K562 (cell line): ENCODE measurements around the gene HSDL2. TPM values are rescaled to one million over a fixed set of nuclear protein-coding genes. Genes with fewer than 3 reads are reported as not detected.
A peak's percentile ranks its signal among the peaks of the same experiment; 100 is the strongest.

Experiments
- ATAC-seq: fragments of 200-7000 bp; cut with Tn5 transposase; 3 replicates; pipeline ENCODE4 v1.9.1; 2020; ENCODE audit warnings: moderate library complexity
- BruUV-seq: library from RNA; stranded (reverse); fragments of 400-500 nt; replicated peaks from 2 replicates; lab custom pipeline; 2021; lab: Mats Ljungman, UMichigan
- CTCF ChIA-PET: fragments of 300-600 bp; formaldehyde crosslinking; extraction: SDS; loops from one replicate; lab custom pipeline; 2021; ENCODE audit warnings: low intra/inter-chr PET ratio; lab: Yijun Ruan, JAX
- POLR2A ChIA-PET: fragments of 300-600, 350-650 bp; sonication (Branson Sonifier 250); formaldehyde crosslinking; extraction: SDS; loops from one replicate; lab custom pipeline; 2021; ENCODE audit warnings: antibody characterized with exemption, inconsistent platforms; lab: Yijun Ruan, JAX
- DNase-seq, 4 experiments: peaks; one replicate each; pipeline versions ENCODE4 v3.0.0 to v3.0.0-alpha.2; 2011 to 2018; ENCODE audit warnings: low spot score in 3 of 4, mixed read lengths in 3 of 4; ENCODE audit errors: extremely low read depth in 1 of 4
- FAIRE-seq: peaks from 2 replicates; lab custom pipeline; 2011; peaks lifted over from hg19 to GRCh38; lab: Jason Lieb, UNC
- H2AFZ ChIP-seq: 2 replicates; pipeline ENCODE4 v1.6.0; 2011; ENCODE audit warnings: low read depth, low read length, control low read depth, inconsistent platforms
- H3K27ac ChIP-seq: fragments of 200-600 bp; 3 replicates; pipeline ENCODE4 v1.8.0; 2011; ENCODE audit warnings: low read depth, mild to moderate bottlenecking, control low read depth, inconsistent platforms, low read length, moderate library complexity, mixed read lengths; ENCODE audit errors: extremely low read depth
- H3K27me3 ChIP-seq, 2 experiments: fragments of 300-600 bp in 1 of 2; 2 replicates in 1 of 2; 3 replicates in 1 of 2; pipeline versions ENCODE4 v1.6.0 to v1.8.0; 2011; ENCODE audit warnings: inconsistent platforms in 2 of 2, low read length in 2 of 2, mild to moderate bottlenecking in 1 of 2, mixed read lengths in 1 of 2, moderate library complexity in 1 of 2; ENCODE audit not compliant: control insufficient read depth in 2 of 2, insufficient read depth in 2 of 2
- H3K36me3 ChIP-seq: fragments of 300-600 bp; 3 replicates; pipeline ENCODE4 v1.8.0; 2011; ENCODE audit warnings: mild to moderate bottlenecking, low read length, inconsistent platforms; ENCODE audit not compliant: control insufficient read depth, insufficient read depth
- H3K4me1 ChIP-seq, 2 experiments: fragments of 200-600 bp in 1 of 2; replicated peaks in 1 of 2; 2 replicates in 1 of 2; 3 replicates in 1 of 2; pipeline versions ENCODE4 v1.5.1 to v1.8.0; 2011; ENCODE audit warnings: inconsistent platforms in 2 of 2, low read length in 2 of 2, mild to moderate bottlenecking in 1 of 2, mixed read lengths in 1 of 2, moderate library complexity in 1 of 2; ENCODE audit not compliant: control insufficient read depth in 2 of 2, insufficient read depth in 2 of 2
- H3K4me2 ChIP-seq: 2 replicates; pipeline ENCODE4 v1.6.1; 2011; ENCODE audit warnings: low read length, control low read depth, inconsistent platforms, mixed read lengths; ENCODE audit not compliant: insufficient read depth
- H3K4me3 ChIP-seq: fragments of 200-600 bp; sonication (generic), shearing (Covaris generic); 2 replicates; pipeline ENCODE4 v1.5.1; 2016; ENCODE audit warnings: control low read depth, inconsistent platforms
- H3K79me2 ChIP-seq: fragments of 200-600 bp; 3 replicates; pipeline ENCODE4 v1.8.0; 2011; ENCODE audit warnings: low read length, inconsistent platforms; ENCODE audit not compliant: control insufficient read depth, insufficient read depth
- H3K9ac ChIP-seq, 2 experiments: 2 replicates each; pipeline versions ENCODE4 v1.6.0 to v1.6.1; 2011; ENCODE audit warnings: low read depth in 2 of 2, low read length in 2 of 2, control low read depth in 1 of 2, inconsistent platforms in 1 of 2, mild to moderate bottlenecking in 1 of 2, mixed read lengths in 1 of 2; ENCODE audit not compliant: insufficient read depth in 1 of 2
- H3K9me1 ChIP-seq: one replicate; pipeline ENCODE4 v1.6.0; 2011; ENCODE audit warnings: inconsistent platforms, mild to moderate bottlenecking, low read length, moderate library complexity; ENCODE audit not compliant: control insufficient read depth, insufficient read depth
- H3K9me3 ChIP-seq: replicated peaks from 2 replicates; pipeline ENCODE4 v1.5.1; 2011; ENCODE audit warnings: low read depth, low read length, inconsistent platforms; ENCODE audit not compliant: control insufficient read depth, insufficient read depth
- H4K20me1 ChIP-seq: replicated peaks from 2 replicates; pipeline ENCODE4 v1.6.1; 2011; ENCODE audit warnings: low read length, inconsistent platforms, mixed read lengths; ENCODE audit not compliant: control insufficient read depth, insufficient read depth
- CEBPB ChIP-seq: fragments of 450-650 bp; IDR thresholded peaks from 2 replicates; pipeline ENCODE4 v1.6.1; 2016; ENCODE audit warnings: missing genetic modification characterization, missing compliant biosample characterization
- CEBPG ChIP-seq, 3 experiments: fragments of 200-800 bp in 1 of 3; sonication (Bioruptor generic) in 1 of 3; sonication (generic) in 1 of 3; formaldehyde crosslinking in 1 of 3; IDR thresholded peaks in 2 of 3; conservative IDR thresholded peaks in 1 of 3; 2 replicates each; pipeline versions ENCODE4 v1.6.1 to v1.8.0; 2016 to 2022; ENCODE audit warnings: missing compliant biosample characterization in 2 of 3, missing genetic modification characterization in 2 of 3, mild to moderate bottlenecking in 1 of 3, missing genetic modification reagents in 1 of 3
- CREM ChIP-seq: IDR thresholded peaks from 2 replicates; pipeline ENCODE4 v1.6.1; 2014; ENCODE audit warnings: antibody characterized with exemption, low read depth
- HMGN3 ChIP-seq: IDR thresholded peaks from 2 replicates; pipeline ENCODE4 v1.6.1; 2011; ENCODE audit warnings: borderline replicate concordance, low read depth, mild to moderate bottlenecking, mixed read lengths, low read length; ENCODE audit not compliant: insufficient read length; ENCODE audit errors: extremely low read depth
- NFIC ChIP-seq: fragments of 450-650 bp; IDR thresholded peaks from 2 replicates; pipeline ENCODE4 v1.6.1; 2017; ENCODE audit warnings: mild to moderate bottlenecking, inconsistent platforms
- NFXL1 ChIP-seq: fragments of 450-650 bp; formaldehyde crosslinking; IDR thresholded peaks from 2 replicates; pipeline ENCODE4 v1.4.0; 2021; ENCODE audit warnings: mild to moderate bottlenecking
- PHTF2 ChIP-seq: fragments of 250-450 bp; sonication (Bioruptor Pico); IDR thresholded peaks from 2 replicates; pipeline ENCODE4 v1.5.0; 2021; ENCODE audit warnings: mild to moderate bottlenecking
- PYGO2 ChIP-seq: fragments of 450-650 bp; IDR thresholded peaks from 2 replicates; pipeline ENCODE4 v1.6.1; 2016; ENCODE audit warnings: mild to moderate bottlenecking, missing genetic modification characterization, moderate library complexity, missing compliant biosample characterization
- TAF1 ChIP-seq: IDR thresholded peaks from 2 replicates; pipeline ENCODE4 v1.6.1; 2011; ENCODE audit warnings: mild to moderate bottlenecking, low read length, moderate library complexity; ENCODE audit not compliant: insufficient read depth, control insufficient read depth, severe bottlenecking; ENCODE audit errors: extremely low read depth
- TAF15 ChIP-seq: fragments of 200-400 bp; formaldehyde crosslinking; IDR thresholded peaks from 2 replicates; pipeline ENCODE4 v1.6.1; 2017; ENCODE audit warnings: mild to moderate bottlenecking, low read depth, low read length, moderate library complexity
- WGBS: fragments of 100-300 bp; shearing (Covaris generic); methylation state at CpG from one replicate; pipeline ENCODE4 v1.1.6; 2016; ENCODE audit warnings: low coverage, mixed read lengths; ENCODE audit not compliant: insufficient coverage; ENCODE audit errors: missing lambda C conversion rate; 5-methylcytosine and 5-hydroxymethylcytosine counted together
- in situ Hi-C: fragments of 300-500 bp; cut with MboI; formaldehyde crosslinking; loops from 4 replicates; pipeline ENCODE4 v1.15.0; 2018; ENCODE audit warnings: inconsistent platforms, mixed read lengths
- intact Hi-C: fragments of 100-400 bp; cut with micrococcal nuclease; formaldehyde crosslinking; loops from 2 replicates; pipeline ENCODE4 v1.14.2; 2022
- polyA plus RNA-seq, 8 experiments: library from polyadenylated mRNA; depleted of rRNA in 4 of 8; stranded (reverse) in 5 of 8; unstranded in 3 of 8; fragments of >200 nt; fragmentation: Nextera tagmentation in 2 of 8; fragmentation: Illumina TruSeq in 1 of 8; extraction: Ambion mirVana in 2 of 8; extraction: Trizol in 1 of 8; gene quantifications; 2 replicates each; pipeline versions ENCODE4 v1.2.1 to v1.2.3, GENCODE V29; 2011 to 2014; ENCODE audit warnings: inconsistent platforms in 1 of 8, missing spikeins in 1 of 8
- total RNA-seq, 7 experiments: library from RNA; depleted of rRNA in 6 of 7; stranded (reverse); fragments of >200 nt in 6 of 7; fragmentation: Illumina TruSeq in 2 of 7; extraction: Trizol in 2 of 7; gene quantifications; 2 replicates each; pipeline versions ENCODE4 v1.2.1 to v1.2.3, GENCODE V29; 2011 to 2021; ENCODE audit warnings: low replicate concordance in 1 of 7

Gene HSDL2
- total and polyA plus RNA-seq, 9 of the 15 experiments (the other 6 are each of a cell fraction or from before 2014, with no cell fraction given), result 22.8 to 74.1 (median 35.6) TPM

DNA sequence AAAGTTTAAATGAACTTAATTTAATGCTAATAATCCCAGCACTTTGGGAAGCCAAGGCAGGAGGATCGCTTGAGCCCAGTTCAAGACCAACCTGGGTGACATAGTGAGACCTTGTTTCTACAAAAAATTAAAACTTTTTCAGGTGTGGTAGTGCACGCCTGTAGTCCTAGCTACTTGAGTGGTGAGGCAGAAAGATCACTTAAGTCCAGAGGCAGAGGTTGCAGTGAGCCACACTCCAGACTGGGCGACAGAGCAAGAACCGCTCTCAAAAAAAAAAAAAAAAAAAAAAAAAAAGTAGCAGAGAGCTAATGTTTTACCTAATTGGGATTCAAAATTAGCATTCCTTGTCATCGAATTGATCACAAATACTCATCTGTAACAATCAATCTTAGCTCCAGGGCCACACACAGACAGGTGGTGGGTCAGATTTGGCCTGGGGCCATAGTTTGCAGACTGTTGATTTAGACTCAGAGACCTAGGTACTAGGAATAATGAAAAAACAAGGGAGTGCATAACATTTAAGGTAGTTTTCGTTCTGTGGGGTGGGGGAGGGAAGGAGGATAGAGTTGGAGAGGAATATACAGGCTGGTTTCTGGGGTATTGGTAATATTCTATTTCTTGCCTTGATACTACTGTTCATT, 21.4 kb downstream of the HSDL2 start:
- Histone ChIP-seq H3K4me3 (no peak overlapping the region), H2AFZ (no peak overlapping the region), H3K4me1 (no peaks in the 10 kb centered on the region), H3K9ac (no peak overlapping the region), H3K4me2 (no peak overlapping the region), H3K79me2 (no peaks in the 10 kb centered on the region), H3K9me3 (no peaks in the 10 kb centered on the region; the same call in 1 of the 2 replicates), H3K27me3 (no peaks in the 10 kb centered on the region), H3K27ac (no peak overlapping the region), H3K36me3 (peaks cover 5% of the 10 kb centered on the region; the same call in 2 of the 3 replicates)
- intact Hi-C loops, result no loop called here
- POLR2A ChIA-PET, result interaction anchor here (0.7 kb wide), 1 partner anchor 11 kb away, joined by 3 read pairs; no protein-coding TSS in a partner anchor
- ATAC-seq, result peak; percentile 45; the same call in 2 of the 3 replicates
- BruUV-seq, result no TSS peak
- no peak for DNase-seq
- WGBS, result 70% methylated on average over 6 of the region's 6 CpGs
- TF ChIP-seq NFIC (peak; percentile 43), NFXL1 (CRISPR knock-in tag) (no peak)
- TF ChIP-seq, all 486 proteins: peak for 1
- Histone ChIP-seq H3K9me1 (no peaks in the 10 kb centered on the region), H4K20me1 (no peaks in the 10 kb centered on the region)
- CTCF ChIA-PET, result no interaction called here
- in situ Hi-C loops, result no loop called here
- FAIRE-seq, result no peak

- WGBS, result 56% methylated on average over 4 of the region's 4 CpGs
- no peak overlapping the region for H3K4me2 ChIP-seq
- no peaks in the 10 kb centered on the region for H3K79me2 ChIP-seq
- in situ Hi-C loops, result no loop called here
- DNase-seq (no peak), ATAC-seq (no peak), FAIRE-seq (no peak)
- peaks cover 21% of the 10 kb centered on the region for H3K36me3 ChIP-seq
- ChIA-PET CTCF (no interaction called here), POLR2A (interaction anchor here (0.6 to 1.5 kb wide), 6 partner anchors 11 to 144 kb away, joined by 3 read pairs; partner anchors contain the start of gene HSDL2)
- no peaks in the 10 kb centered on the region for H3K4me1 ChIP-seq
- no peaks in the 10 kb centered on the region for H3K9me3 ChIP-seq
- no peak overlapping the region for H2AFZ ChIP-seq
- BruUV-seq, result no TSS peak
- no peaks in the 10 kb centered on the region for H4K20me1 ChIP-seq
- H3K9me1 ChIP-seq, result no peaks in the 10 kb centered on the region
- no peak overlapping the region for H3K9ac ChIP-seq
- no peak overlapping the region for H3K27ac ChIP-seq
- TF ChIP-seq TAF1, result no peak
- no peak for TF ChIP-seq HMGN3
- TF ChIP-seq CEBPB (tag), result peak; percentile 27; the same call in 1 of the 2 replicates
- TF ChIP-seq CEBPG (CRISPR knock-in tag; IDR thresholded peaks at IDR 0.05), result no peak
- 0 out of 4 replicates have a peak, but pooled peaks of 1 of the 2 experiments have one; percentile 13 for TF ChIP-seq CEBPG (tag; conservative IDR thresholded peaks at IDR 0.05 in 1 of 2, IDR thresholded peaks at IDR 0.05 in 1 of 2)
- no peak for TF ChIP-seq CREM
- TF ChIP-seq TAF15, result no peak
- no peak for TF ChIP-seq PHTF2 (CRISPR knock-in tag)
- TF ChIP-seq PYGO2, result no peak
- no peaks in the 10 kb centered on the region for H3K27me3 ChIP-seq
- intact Hi-C loops, result no loop called here
- no peak overlapping the region for H3K4me3 ChIP-seq
Measured at GRCh38 chr9:112403614-112404201, 23.8 kb downstream of the HSDL2 start.
